ENCODE results near the gene BMF. TPM values are rescaled to one million over a fixed set of nuclear protein-coding genes. Genes with fewer than 3 reads are reported as not detected.

The BMF gene
- total RNA-seq, 1 experiment from 2014 or later: 13.2 TPM

- Histone ChIP-seq H3K4ac (ENCODE audit: low read depth, low read length) (no peak overlapping the region), H3K4me2 (ENCODE audit: insufficient read depth, insufficient read length, low read length) (no peak overlapping the region)
- peaks cover 89 to 96% of the 10 kb centered on the region in 2 experiments for H3K4me1 Mint-ChIP-seq
Measured at GRCh38 chr15:40090774-40091455, 17.8 kb downstream of the BMF start.

More at GRCh38 chr15:40090774-40091455, 17.8 kb downstream of the BMF start:
- Histone ChIP-seq H3K4me1 (ENCODE audit: insufficient read depth, low read length) (peaks cover 24% of the 10 kb centered on the region), H3K14ac (ENCODE audit: insufficient read depth, low read length) (no peak overlapping the region), H3K23ac (ENCODE audit: insufficient read length, low read depth, low read length) (no peak overlapping the region), H3K79me1 (ENCODE audit: insufficient read depth, low read depth, low read length, poor library complexity, severe bottlenecking) (no peaks in the 10 kb centered on the region), H3K27me3 (ENCODE audit: insufficient read depth, low read length) (no peaks in the 10 kb centered on the region), H4K20me1 (ENCODE audit: control insufficient read depth, insufficient read depth, insufficient read length) (no peaks in the 10 kb centered on the region), H4K5ac (ENCODE audit: insufficient read length, low read depth, low read length) (no peak overlapping the region), H3K18ac (ENCODE audit: insufficient read length, low read depth, low read length) (no peak overlapping the region), H2BK15ac (ENCODE audit: low read depth, low read length) (no peak overlapping the region), H3K79me2 (ENCODE audit: insufficient read depth, low read length) (no peaks in the 10 kb centered on the region), H2AK5ac (ENCODE audit: insufficient read length, low read length) (no peak overlapping the region), H2BK20ac (ENCODE audit: low read depth, low read length, poor library complexity, severe bottlenecking) (no peak overlapping the region), H3K23me2 (ENCODE audit: insufficient read length, low read depth, low read length, poor library complexity, severe bottlenecking) (no peaks in the 10 kb centered on the region), H3K27ac (ENCODE audit: insufficient read length, low read depth, low read length) (no peak overlapping the region), H2BK5ac (ENCODE audit: insufficient read length, low read length) (no peak overlapping the region), H3K56ac (ENCODE audit: insufficient read length, low read depth, low read length) (no peak overlapping the region), H2BK120ac (ENCODE audit: low read depth, low read length, poor library complexity, severe bottlenecking) (no peak overlapping the region), H4K91ac (ENCODE audit: insufficient read length, low read depth, low read length) (no peak overlapping the region), H2BK12ac (ENCODE audit: insufficient read length, low read depth, low read length) (no peak overlapping the region), H4K8ac (replicated peaks; ENCODE audit: insufficient read length, low read depth, low read length) (no peak overlapping the region), H3K9me3 (ENCODE audit: control insufficient read depth, low read depth, low read length) (no peaks in the 10 kb centered on the region), H3T11ph (ENCODE audit: low read length) (no peak overlapping the region), H2AFZ (ENCODE audit: low read length) (no peak overlapping the region), H3K9ac (ENCODE audit: extremely low read depth, insufficient read length, low read length) (no peak overlapping the region)
- H3K27me3 Mint-ChIP-seq (ENCODE audit: low read depth): no peaks in the 10 kb centered on the region
- TF ChIP-seq CTCF (conservative IDR thresholded peaks at IDR 0.05): no peak
- H3K27ac Mint-ChIP-seq: no peak overlapping the region; a peak in 1 of 7 replicates
- no peaks in the 10 kb centered on the region; a peak in 1 of 5 replicates for H3K9me3 Mint-ChIP-seq
- no CpG with 5 or more reads among the region's 14 CpGs for WGBS (ENCODE audit: extremely low coverage, insufficient read length, low lambda C conversion rate)
- H3K36me3 Mint-ChIP-seq (ENCODE audit: insufficient read depth in 1 of 3, low read depth in 3 of 3): peaks cover 6 to 44% (median 16%) of the 10 kb centered on the region in 3 experiments
- DNase-seq: no peak
- 0 out of 5 replicates have a peak overlapping the region, but pooled peaks of 1 of the 2 experiments have one; percentile 66 for H3K4me3 Mint-ChIP-seq

All from H9 (cell line).